IPS-15b (cell line): ENCODE measurements around the gene MAP3K7.
"Not testable (repeated sequence)": the region's sequence is repeated elsewhere in the genome, so short reads cannot be mapped to it uniquely, and the experiment has no call there.

Experiments
- H3K27me3 ChIP-seq: one replicate; pipeline ENCODE4 v1.6.1; 2013; ENCODE audit warnings: low read length; ENCODE audit not compliant: control insufficient read depth, insufficient read depth
- H3K36me3 ChIP-seq: one replicate; pipeline ENCODE4 v1.6.1; 2013; ENCODE audit warnings: low read length; ENCODE audit not compliant: control insufficient read depth, insufficient read depth
- H3K4me1 ChIP-seq: one replicate; pipeline ENCODE4 v1.6.1; 2013; ENCODE audit warnings: mild to moderate bottlenecking, low read length; ENCODE audit not compliant: control insufficient read depth, insufficient read depth
- H3K4me3 ChIP-seq: one replicate; pipeline ENCODE4 v1.5.1; 2013; ENCODE audit warnings: low read depth, low read length
- H3K9ac ChIP-seq: one replicate; pipeline ENCODE4 v1.6.1; 2013; ENCODE audit warnings: low read depth, mild to moderate bottlenecking, low read length
- H3K9me3 ChIP-seq: one replicate; pipeline ENCODE4 v1.6.1; 2013; ENCODE audit warnings: mild to moderate bottlenecking, low read length; ENCODE audit not compliant: control insufficient read depth, insufficient read depth

MAP3K7 gene

GRCh38 chr6:90573624-90574023 is 13.2 kb downstream of the MAP3K7 start:
- no peaks in the 10 kb centered on the region for H3K36me3 ChIP-seq
- H3K4me3 ChIP-seq: no peak overlapping the region
- no peaks in the 10 kb centered on the region for H3K27me3 ChIP-seq
- H3K9ac ChIP-seq: no peak overlapping the region
- H3K4me1 ChIP-seq: peaks cover 4% of the 10 kb centered on the region
- no peaks in the 10 kb centered on the region for H3K9me3 ChIP-seq

GRCh38 chr6:90572856-90573255 is 14.0 kb downstream of the MAP3K7 start:
- H3K4me1 ChIP-seq: peaks cover 4% of the 10 kb centered on the region
- no peaks in the 10 kb centered on the region for H3K36me3 ChIP-seq
- no peaks in the 10 kb centered on the region for H3K27me3 ChIP-seq
- H3K4me3 ChIP-seq: no peak overlapping the region
- no peak overlapping the region for H3K9ac ChIP-seq
- no peaks in the 10 kb centered on the region for H3K9me3 ChIP-seq

- Histone ChIP-seq H3K9ac (no peak overlapping the region), H3K4me1 (no peaks in the 10 kb centered on the region), H3K36me3 (no peaks in the 10 kb centered on the region), H3K9me3 (no peaks in the 10 kb centered on the region), H3K27me3 (no peaks in the 10 kb centered on the region), H3K4me3 (no peak overlapping the region)
Measured at GRCh38 chr6:90569223-90569622, 17.6 kb downstream of the MAP3K7 start.

- H3K27me3 ChIP-seq, H3K4me1 ChIP-seq, H3K9me3 ChIP-seq, H3K4me3 ChIP-seq, H3K9ac ChIP-seq, H3K36me3 ChIP-seq: not testable (repeated sequence)
Measured at GRCh38 chr6:90567682-90568081, 19.2 kb downstream of the MAP3K7 start.

- not testable (repeated sequence) for H3K27me3 ChIP-seq, H3K4me1 ChIP-seq, H3K4me3 ChIP-seq, H3K9ac ChIP-seq, H3K9me3 ChIP-seq
- H3K36me3 ChIP-seq: peaks cover 15% of the 10 kb centered on the region
Measured at GRCh38 chr6:90562341-90562740, 24.5 kb downstream of the MAP3K7 start.

GRCh38 chr6:90559931-90560330 is 26.9 kb downstream of the MAP3K7 start:
- no peak overlapping the region for H3K4me3 ChIP-seq
- no peaks in the 10 kb centered on the region for H3K27me3 ChIP-seq
- peaks cover 18% of the 10 kb centered on the region for H3K36me3 ChIP-seq
- no peak overlapping the region for H3K9ac ChIP-seq
- no peaks in the 10 kb centered on the region for H3K4me1 ChIP-seq
- no peaks in the 10 kb centered on the region for H3K9me3 ChIP-seq

GRCh38 chr6:90557006-90557405 is 29.9 kb downstream of the MAP3K7 start:
- H3K4me3 ChIP-seq: no peak overlapping the region
- H3K27me3 ChIP-seq: no peaks in the 10 kb centered on the region
- no peak overlapping the region for H3K9ac ChIP-seq
- peaks cover 14% of the 10 kb centered on the region for H3K36me3 ChIP-seq
- H3K4me1 ChIP-seq: no peaks in the 10 kb centered on the region
- H3K9me3 ChIP-seq: no peaks in the 10 kb centered on the region

GRCh38 chr6:90547991-90548390 is 38.9 kb downstream of the MAP3K7 start:
- Histone ChIP-seq H3K36me3 (peaks cover 3% of the 10 kb centered on the region), H3K4me1 (no peaks in the 10 kb centered on the region), H3K9ac (no peak overlapping the region), H3K27me3 (no peaks in the 10 kb centered on the region), H3K9me3 (no peaks in the 10 kb centered on the region), H3K4me3 (no peak overlapping the region)

GRCh38 chr6:90547079-90547478 is 39.8 kb downstream of the MAP3K7 start:
- H3K4me3 ChIP-seq: no peak overlapping the region
- peaks cover 3% of the 10 kb centered on the region for H3K36me3 ChIP-seq
- H3K4me1 ChIP-seq: no peaks in the 10 kb centered on the region
- H3K9me3 ChIP-seq: no peaks in the 10 kb centered on the region
- H3K27me3 ChIP-seq: no peaks in the 10 kb centered on the region
- no peak overlapping the region for H3K9ac ChIP-seq

GRCh38 chr6:90545448-90545847 is 41.4 kb downstream of the MAP3K7 start:
- Histone ChIP-seq H3K4me3 (no peak overlapping the region), H3K4me1 (no peaks in the 10 kb centered on the region), H3K9ac (no peak overlapping the region), H3K27me3 (no peaks in the 10 kb centered on the region), H3K36me3 (peaks cover 3% of the 10 kb centered on the region), H3K9me3 (no peaks in the 10 kb centered on the region)

- peaks cover 3% of the 10 kb centered on the region for H3K36me3 ChIP-seq
- H3K4me3 ChIP-seq: no peak overlapping the region
- H3K27me3 ChIP-seq: no peaks in the 10 kb centered on the region
- H3K9ac ChIP-seq: no peak overlapping the region
- H3K4me1 ChIP-seq: no peaks in the 10 kb centered on the region
- no peaks in the 10 kb centered on the region for H3K9me3 ChIP-seq
Measured at GRCh38 chr6:90544741-90545140, 42.1 kb downstream of the MAP3K7 start.

GRCh38 chr6:90544081-90544480 is 42.8 kb downstream of the MAP3K7 start:
- Histone ChIP-seq H3K9me3 (no peaks in the 10 kb centered on the region), H3K36me3 (peaks cover 3% of the 10 kb centered on the region), H3K4me3 (no peak overlapping the region), H3K27me3 (no peaks in the 10 kb centered on the region), H3K4me1 (no peaks in the 10 kb centered on the region), H3K9ac (no peak overlapping the region)

- Histone ChIP-seq H3K9ac (no peak overlapping the region), H3K36me3 (peaks cover 3% of the 10 kb centered on the region), H3K4me3 (no peak overlapping the region), H3K27me3 (no peaks in the 10 kb centered on the region), H3K9me3 (no peaks in the 10 kb centered on the region), H3K4me1 (no peaks in the 10 kb centered on the region)
Measured at GRCh38 chr6:90541221-90541620, 45.7 kb downstream of the MAP3K7 start.
